Measurements from ENCODE around the gene MMP21. TPM values are rescaled to one million over a fixed set of nuclear protein-coding genes. Genes with fewer than 3 reads are reported as not detected.

MMP21 gene
- total and polyA plus RNA-seq, 2 experiments from 2014 or later = not detected

- Mint-ChIP-seq H3K27ac (no peak overlapping the region), H3K9me3 (peaks cover 5% of the 10 kb centered on the region; the same call in 2 of the 3 replicates), H3K4me3 (no peak overlapping the region)
These were observed 2.2 kb upstream of the MMP21 start for GRCh38 chr10:125777806-125778205.

More at GRCh38 chr10:125777806-125778205, 2.2 kb upstream of the MMP21 start:
- Histone ChIP-seq H3K79me2 (replicated peaks; ENCODE audit: insufficient read depth) (no peaks in the 10 kb centered on the region), H3K27ac (ENCODE audit: low read depth) (no peak overlapping the region), H3F3A (replicated peaks; ENCODE audit: low read depth) (no peaks in the 10 kb centered on the region), H3K27me3 (ENCODE audit: insufficient read depth) (no peaks in the 10 kb centered on the region), H3K4me2 (no peak overlapping the region), H3K9me2 (ENCODE audit: insufficient read depth) (no peaks in the 10 kb centered on the region), H4K20me1 (replicated peaks; ENCODE audit: insufficient read depth) (no peaks in the 10 kb centered on the region), H2AFZ (no peak overlapping the region), H3K4me1 (ENCODE audit: insufficient read depth) (no peaks in the 10 kb centered on the region), H3K36me3 (ENCODE audit: insufficient read depth) (no peaks in the 10 kb centered on the region), H3K4me3 (no peak overlapping the region)
- Mint-ChIP-seq H3K27me3 (ENCODE audit: insufficient read depth, low read depth, poor library complexity) (peaks cover 1% of the 10 kb centered on the region), H3K4me1 (no peaks in the 10 kb centered on the region; the same call in 2 of the 3 replicates), H3K36me3 (ENCODE audit: low read depth) (no peaks in the 10 kb centered on the region; the same call in 2 of the 3 replicates)
- DNase-seq (ENCODE audit: low spot score) = no peak
- ATAC-seq = no peak
- TF ChIP-seq, protein P1, sequence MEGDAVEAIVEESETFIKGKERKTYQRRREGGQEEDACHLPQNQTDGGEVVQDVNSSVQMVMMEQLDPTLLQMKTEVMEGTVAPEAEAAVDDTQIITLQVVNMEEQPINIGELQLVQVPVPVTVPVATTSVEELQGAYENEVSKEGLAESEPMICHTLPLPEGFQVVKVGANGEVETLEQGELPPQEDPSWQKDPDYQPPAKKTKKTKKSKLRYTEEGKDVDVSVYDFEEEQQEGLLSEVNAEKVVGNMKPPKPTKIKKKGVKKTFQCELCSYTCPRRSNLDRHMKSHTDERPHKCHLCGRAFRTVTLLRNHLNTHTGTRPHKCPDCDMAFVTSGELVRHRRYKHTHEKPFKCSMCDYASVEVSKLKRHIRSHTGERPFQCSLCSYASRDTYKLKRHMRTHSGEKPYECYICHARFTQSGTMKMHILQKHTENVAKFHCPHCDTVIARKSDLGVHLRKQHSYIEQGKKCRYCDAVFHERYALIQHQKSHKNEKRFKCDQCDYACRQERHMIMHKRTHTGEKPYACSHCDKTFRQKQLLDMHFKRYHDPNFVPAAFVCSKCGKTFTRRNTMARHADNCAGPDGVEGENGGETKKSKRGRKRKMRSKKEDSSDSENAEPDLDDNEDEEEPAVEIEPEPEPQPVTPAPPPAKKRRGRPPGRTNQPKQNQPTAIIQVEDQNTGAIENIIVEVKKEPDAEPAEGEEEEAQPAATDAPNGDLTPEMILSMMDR (conservative IDR thresholded peaks at IDR 0.05; ENCODE audit: low read depth in 2 of 2) = no peak
- no peak for TF ChIP-seq CREB1 (CRISPR knock-in tag; IDR thresholded peaks at IDR 0.05; ENCODE audit: low read depth)
- TF ChIP-seq ETS1 (IDR thresholded peaks at IDR 0.05) = no peak
- no peak for TF ChIP-seq NANOG (IDR thresholded peaks at IDR 0.05; ENCODE audit: borderline replicate concordance)
- no peak for TF ChIP-seq EZH2 (IDR thresholded peaks at IDR 0.05; ENCODE audit: low read depth, unreplicated experiment)
- TF ChIP-seq ZNF114 (CRISPR knock-in tag; IDR thresholded peaks at IDR 0.05) = no peak
- TF ChIP-seq POLR2AphosphoS5 (IDR thresholded peaks at IDR 0.05; ENCODE audit: low read depth) = no peak
- TF ChIP-seq ZNF462 (CRISPR knock-in tag; IDR thresholded peaks at IDR 0.05) = no peak
- no peak for TF ChIP-seq REST (IDR thresholded peaks at IDR 0.05; ENCODE audit: unreplicated experiment)
- no peak for TF ChIP-seq ZNF331 (CRISPR knock-in tag; IDR thresholded peaks at IDR 0.05; ENCODE audit: low read depth)
- no peak for TF ChIP-seq STAT1 (IDR thresholded peaks at IDR 0.05; ENCODE audit: unreplicated experiment)
- no peak for TF ChIP-seq JUNB (IDR thresholded peaks at IDR 0.05; ENCODE audit: unreplicated experiment)
- TF ChIP-seq EZH2phosphoT487 (IDR thresholded peaks at IDR 0.05; ENCODE audit: unreplicated experiment) = no peak
